PC-3 (cell line): ENCODE measurements around the gene PSMD14. TPM values are rescaled to one million over a fixed set of nuclear protein-coding genes. Genes with fewer than 3 reads are reported as not detected.

ENCODE experiments used
- ATAC-seq: fragments of 200-7000 bp; cut with Tn5 transposase; 2 replicates; pipeline ENCODE4 v1.9.1; 2020; ENCODE audit warnings: mild to moderate bottlenecking, moderate library complexity
- BruUV-seq: library from RNA; stranded (reverse); fragments of 400-500 nt; replicated peaks from 2 replicates; lab custom pipeline; 2021; lab: Mats Ljungman, UMichigan
- CTCF ChIA-PET: fragments of 300-600 bp; sonication (Branson Sonifier 250); formaldehyde crosslinking; loops from one replicate; lab custom pipeline; 2022; ENCODE audit warnings: antibody characterized with exemption; lab: Charles Lee
- POLR2A ChIA-PET: fragments of 300-600 bp; sonication (Branson Sonifier 250); formaldehyde crosslinking; loops from one replicate; lab custom pipeline; 2022; ENCODE audit warnings: antibody characterized with exemption; ENCODE audit not compliant: unreplicated experiment; lab: Charles Lee
- DNase-seq: peaks from one replicate; pipeline ENCODE4 v3.0.0-alpha.2; 2015
- H2AFZ ChIP-seq: fragments of 300-600 bp; sonication (generic); 2 replicates; pipeline ENCODE4 v1.6.0; 2016; ENCODE audit warnings: antibody characterized with exemption, low read length
- H3F3A ChIP-seq: fragments of 300-600 bp; sonication (generic); one replicate; pipeline ENCODE4 v1.6.0; 2017; ENCODE audit warnings: antibody characterized with exemption, low read length, control low read depth, mild to moderate bottlenecking; ENCODE audit not compliant: unreplicated experiment
- H3K27ac ChIP-seq: fragments of 300-600 bp; sonication (generic); 2 replicates; pipeline ENCODE4 v1.5.1; 2016; ENCODE audit warnings: mild to moderate bottlenecking, low read length
- H3K27me3 ChIP-seq: fragments of 300-600 bp; sonication (generic); 2 replicates; pipeline ENCODE4 v1.6.1; 2016; ENCODE audit warnings: low read length, mixed read lengths
- H3K36me3 ChIP-seq: fragments of 300-600 bp; sonication (generic); 2 replicates; pipeline ENCODE4 v1.6.1; 2016; ENCODE audit warnings: low read depth, mixed run types, low read length, mixed read lengths
- H3K4me1 ChIP-seq: fragments of 300-600 bp; sonication (generic); 2 replicates; pipeline ENCODE4 v1.5.1; 2016; ENCODE audit warnings: low read length; ENCODE audit not compliant: insufficient read depth
- H3K4me2 ChIP-seq: fragments of 300-600 bp; sonication (generic); 2 replicates; pipeline ENCODE4 v1.6.0; 2016; ENCODE audit warnings: low read length
- H3K4me3 ChIP-seq: fragments of 300-600 bp; sonication (generic); 2 replicates; pipeline ENCODE4 v1.5.1; 2016; ENCODE audit warnings: mild to moderate bottlenecking, low read length, mixed read lengths
- H3K79me2 ChIP-seq: fragments of 300-600 bp; sonication (generic); 2 replicates; pipeline ENCODE4 v1.6.1; 2017; ENCODE audit warnings: low read length, mixed read lengths
- H3K9ac ChIP-seq: fragments of 300-600 bp; sonication (generic); 2 replicates; pipeline ENCODE4 v1.6.0; 2016; ENCODE audit warnings: mild to moderate bottlenecking, low read length
- H3K9me2 ChIP-seq: fragments of 300-600 bp; sonication (generic); replicated peaks from 2 replicates; pipeline ENCODE4 v1.6.1; 2016; ENCODE audit warnings: mixed run types, low read length, mixed read lengths
- H3K9me3 ChIP-seq: fragments of 300-600 bp; sonication (generic); 2 replicates; pipeline ENCODE4 v1.6.1; 2016; ENCODE audit warnings: low read length, mixed read lengths
- H4K20me1 ChIP-seq: fragments of 300-600 bp; sonication (generic); 2 replicates; pipeline ENCODE4 v1.6.1; 2016; ENCODE audit warnings: low read length, mixed read lengths
- CTCF ChIP-seq: fragments of 300-600 bp; sonication (generic); conservative IDR thresholded peaks from 2 replicates; pipeline ENCODE4 v1.5.1; 2017; ENCODE audit warnings: antibody characterized with exemption, low read depth, mild to moderate bottlenecking, low read length
- EZH2 ChIP-seq: fragments of 300-600 bp; sonication (generic); IDR thresholded peaks from one replicate; pipeline ENCODE4 v1.6.1; 2017; ENCODE audit warnings: antibody characterized with exemption, mild to moderate bottlenecking, low read length; ENCODE audit not compliant: unreplicated experiment
- EZH2phosphoT487 ChIP-seq: fragments of 300-600 bp; sonication (generic); IDR thresholded peaks from 2 replicates; pipeline ENCODE4 v1.6.1; 2018; ENCODE audit warnings: mild to moderate bottlenecking, antibody characterized with exemption, low read length, borderline replicate concordance
- intact Hi-C: fragments of 100-400 bp; cut with micrococcal nuclease; formaldehyde crosslinking; loops from 2 replicates; pipeline ENCODE4 v1.9.0; 2023
- total RNA-seq: library from RNA; depleted of rRNA; stranded (reverse); fragments of >200 nt; gene quantifications from 2 replicates; pipeline ENCODE4 v1.2.3, GENCODE V29; 2014

The PSMD14 gene
- total RNA-seq, 1 experiment from 2014 or later = 151 TPM

GRCh38 chr2:161427664-161428587 is 119.7 kb downstream of the PSMD14 start:
- no peaks in the 10 kb centered on the region for H3K4me1 ChIP-seq
- no peak overlapping the region for H3K27ac ChIP-seq
- H3K4me2 ChIP-seq = no peak overlapping the region
- H3K36me3 ChIP-seq = no peaks in the 10 kb centered on the region
- no peaks in the 10 kb centered on the region for H3K9me2 ChIP-seq
- no peak overlapping the region for H2AFZ ChIP-seq
- H3K27me3 ChIP-seq = no peaks in the 10 kb centered on the region
- H3F3A ChIP-seq = no peaks in the 10 kb centered on the region
- ChIA-PET POLR2A (no interaction called here), CTCF (no interaction called here)
- H3K9me3 ChIP-seq = no peaks in the 10 kb centered on the region
- H3K4me3 ChIP-seq = no peak overlapping the region
- no TSS peak for BruUV-seq
- no peak for DNase-seq
- TF ChIP-seq EZH2phosphoT487 = no peak
- no peak for TF ChIP-seq CTCF
- no peak for TF ChIP-seq EZH2
- H3K9ac ChIP-seq = no peak overlapping the region
- intact Hi-C loops = no loop called here
- no peak for ATAC-seq
- no peaks in the 10 kb centered on the region for H4K20me1 ChIP-seq
- H3K79me2 ChIP-seq = no peaks in the 10 kb centered on the region

GRCh38 chr2:161430386-161430785 is 122.2 kb downstream of the PSMD14 start:
- ATAC-seq (no peak), DNase-seq (no peak)
- POLR2A ChIA-PET = no interaction called here
- H3K27ac ChIP-seq = no peak overlapping the region
- no peaks in the 10 kb centered on the region for H3K4me1 ChIP-seq
- no peaks in the 10 kb centered on the region for H3K27me3 ChIP-seq
- intact Hi-C loops = no loop called here
- no peak for TF ChIP-seq CTCF
- no peak for TF ChIP-seq EZH2
- no peak for TF ChIP-seq EZH2phosphoT487
- H4K20me1 ChIP-seq = no peaks in the 10 kb centered on the region
- H3K9me2 ChIP-seq = no peaks in the 10 kb centered on the region
- H3K9ac ChIP-seq = no peak overlapping the region
- no TSS peak for BruUV-seq
- H3K4me2 ChIP-seq = no peak overlapping the region
- CTCF ChIA-PET = no interaction called here
- no peak overlapping the region for H2AFZ ChIP-seq
- H3K79me2 ChIP-seq = no peaks in the 10 kb centered on the region
- no peaks in the 10 kb centered on the region for H3F3A ChIP-seq
- H3K9me3 ChIP-seq = no peaks in the 10 kb centered on the region
- no peak overlapping the region for H3K4me3 ChIP-seq
- no peaks in the 10 kb centered on the region for H3K36me3 ChIP-seq

DNA sequence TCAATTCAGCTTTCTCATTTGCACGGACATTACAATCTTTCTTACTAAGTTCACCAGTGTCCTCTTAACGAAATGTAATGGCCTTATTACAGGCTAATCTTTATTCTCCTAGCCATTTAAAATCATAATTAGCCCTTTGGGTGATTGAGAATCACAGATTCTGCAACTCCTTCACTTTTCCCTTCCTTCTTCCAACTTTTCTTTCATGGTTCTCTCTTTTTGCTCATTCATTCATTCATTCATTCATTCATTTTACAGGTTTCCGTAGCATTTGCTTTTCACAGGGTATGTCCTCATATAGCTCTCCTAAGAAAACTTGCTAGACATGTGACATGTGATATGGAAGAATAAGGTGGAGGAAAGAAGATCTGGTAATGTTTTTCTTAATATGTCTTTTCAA is 123.9 kb downstream of the PSMD14 start:
- Histone ChIP-seq H3K4me3 (no peak overlapping the region), H4K20me1 (no peaks in the 10 kb centered on the region), H3K36me3 (no peaks in the 10 kb centered on the region), H3K4me2 (no peak overlapping the region), H3K27me3 (no peaks in the 10 kb centered on the region), H3K9me2 (no peaks in the 10 kb centered on the region), H3K4me1 (peaks cover 12% of the 10 kb centered on the region), H3K79me2 (no peaks in the 10 kb centered on the region), H3K9me3 (no peaks in the 10 kb centered on the region), H3F3A (no peaks in the 10 kb centered on the region), H3K27ac (no peak overlapping the region), H3K9ac (no peak overlapping the region), H2AFZ (no peak overlapping the region)
- POLR2A ChIA-PET = no interaction called here
- ATAC-seq (no peak), DNase-seq (no peak)
- no TSS peak for BruUV-seq
- intact Hi-C loops = no loop called here
- CTCF ChIA-PET = no interaction called here
- TF ChIP-seq EZH2phosphoT487 (no peak), EZH2 (no peak), CTCF (no peak)
